ENCODE results near the gene YRDC. TPM values are rescaled to one million over a fixed set of nuclear protein-coding genes. Genes with fewer than 3 reads are reported as not detected.

The YRDC gene
- total RNA-seq, 4 donors from 2014 or later = 19.9 to 26.0 (median 21.1) TPM

GRCh38 chr1:37844536-37844935, 36.5 kb upstream of the YRDC start:
- peaks cover 0 to 60% (median 4%) of the 10 kb centered on the region in 3 donors for H3K36me3 ChIP-seq
- TF ChIP-seq CTCF (IDR thresholded peaks at IDR 0.05) (no peak), POLR2A (IDR thresholded peaks at IDR 0.05) (no peak)
- no peak for DNase-seq
- H3K4me1 ChIP-seq = peaks cover 4 to 42% (median 12%) of the 10 kb centered on the region in 3 donors
- H3K27ac ChIP-seq = no peak overlapping the region
- H3K4me3 ChIP-seq = no peak overlapping the region
- no peaks in the 10 kb centered on the region for H3K9me3 ChIP-seq
- intact Hi-C loops (cut with DNase I) = no loop called here
- H3K27me3 ChIP-seq = no peaks in the 10 kb centered on the region

GRCh38 chr1:37841652-37842051, 33.6 kb upstream of the YRDC start:
- no peak for TF ChIP-seq POLR2A (IDR thresholded peaks at IDR 0.05)
- TF ChIP-seq CTCF (IDR thresholded peaks at IDR 0.05) = no peak
- WGBS, 2 donors = 79 to 88% methylated on average over 3 of the region's 3 CpGs
- Histone ChIP-seq H3K27me3 (no peaks in the 10 kb centered on the region), H3K4me1 (peaks cover 0 to 18% (median 4%) of the 10 kb centered on the region in 3 donors), H3K9me3 (no peaks in the 10 kb centered on the region), H3K36me3 (peaks cover 0 to 82% (median 12%) of the 10 kb centered on the region in 3 donors), H3K27ac (no peak overlapping the region), H3K4me3 (no peak overlapping the region)
- DNase-seq = no peak
- intact Hi-C loops (cut with DNase I) = no loop called here

- no peak for DNase-seq
- WGBS, 2 donors = 44 to 67% methylated on average over 1 of the region's 1 CpG
- Histone ChIP-seq H3K36me3 (peaks cover 0 to 82% (median 12%) of the 10 kb centered on the region in 3 donors), H3K4me3 (no peak overlapping the region), H3K4me1 (peaks cover 0 to 8% (median 4%) of the 10 kb centered on the region in 3 donors), H3K27ac (no peak overlapping the region), H3K27me3 (no peaks in the 10 kb centered on the region), H3K9me3 (no peaks in the 10 kb centered on the region)
- intact Hi-C loops (cut with DNase I) = no loop called here
- TF ChIP-seq CTCF (IDR thresholded peaks at IDR 0.05) (no peak), POLR2A (IDR thresholded peaks at IDR 0.05) (no peak)
Observed at GRCh38 chr1:37840711-37841110, 32.7 kb upstream of the YRDC start.

GRCh38 chr1:37839676-37840075, 31.7 kb upstream of the YRDC start:
- TF ChIP-seq CTCF (IDR thresholded peaks at IDR 0.05) = no peak
- TF ChIP-seq POLR2A (IDR thresholded peaks at IDR 0.05) = no peak
- intact Hi-C loops (cut with DNase I) = no loop called here
- H3K9me3 ChIP-seq = no peaks in the 10 kb centered on the region
- H3K27me3 ChIP-seq = no peaks in the 10 kb centered on the region
- peaks cover 0 to 91% (median 23%) of the 10 kb centered on the region in 3 donors for H3K36me3 ChIP-seq
- DNase-seq = no peak
- WGBS, 2 donors = 92 to 94% methylated on average over 7 to 10 of the region's 10 CpGs
- H3K27ac ChIP-seq = no peak overlapping the region
- no peak overlapping the region for H3K4me3 ChIP-seq
- H3K4me1 ChIP-seq = peaks cover 0 to 4% (median 3%) of the 10 kb centered on the region in 3 donors

- H3K4me1 ChIP-seq = peaks cover 0 to 4% (median 0%) of the 10 kb centered on the region in 3 donors
- 57 to 58% methylated on average over 3 of the region's 3 CpGs for WGBS, 2 donors
- intact Hi-C loops (cut with DNase I) = no loop called here
- H3K27ac ChIP-seq = no peak overlapping the region
- H3K9me3 ChIP-seq = no peaks in the 10 kb centered on the region
- no peak for TF ChIP-seq POLR2A (IDR thresholded peaks at IDR 0.05)
- no peak for TF ChIP-seq CTCF (IDR thresholded peaks at IDR 0.05)
- no peak for DNase-seq
- no peak overlapping the region for H3K4me3 ChIP-seq
- H3K36me3 ChIP-seq = peaks cover 6 to 100% (median 29%) of the 10 kb centered on the region in 3 donors
- no peaks in the 10 kb centered on the region for H3K27me3 ChIP-seq
Observed at GRCh38 chr1:37836788-37837187, 28.8 kb upstream of the YRDC start.

All from esophagus squamous epithelium (tissue), 5 donors.